ENCODE data around the gene ARHGEF17.

Gene ARHGEF17

GRCh38 chr11:73346186-73346935 lies 38.3 kb downstream of the ARHGEF17 start (continued):
- TF ChIP-seq ZNF580 (tag by site-specific recombination; IDR thresholded peaks at IDR 0.05) = no peak
- no peak for TF ChIP-seq ZNF670 (tag by site-specific recombination; IDR thresholded peaks at IDR 0.05; ENCODE audit: low read depth)
- no peak for TF ChIP-seq ZSCAN18 (tag by site-specific recombination; IDR thresholded peaks at IDR 0.05)
- no peak for TF ChIP-seq ZNF624 (tag by site-specific recombination; IDR thresholded peaks at IDR 0.05)
- TF ChIP-seq ZNF518A (tag by site-specific recombination; conservative IDR thresholded peaks at IDR 0.05; ENCODE audit: low read depth) = no peak
- no peak for TF ChIP-seq SALL2 (tag by site-specific recombination; IDR thresholded peaks at IDR 0.05; ENCODE audit: borderline replicate concordance)
- TF ChIP-seq ZSCAN4 (tag by site-specific recombination; IDR thresholded peaks at IDR 0.05) = no peak

- Histone ChIP-seq H3K4me3 (ENCODE audit: low read depth, low read length) (no peak overlapping the region), H3K4me1 (ENCODE audit: control insufficient read depth, insufficient read depth, low read length) (no peaks in the 10 kb centered on the region), H3K36me3 (ENCODE audit: control insufficient read depth in 2 of 2, insufficient read depth in 1 of 2, low read length in 2 of 2) (peaks cover 0 to 10% of the 10 kb centered on the region in 2 experiments; a peak in 1 of 3 replicates), H3K27ac (ENCODE audit: extremely low read depth, low read depth, low read length) (no peak overlapping the region), H3K9me3 (ENCODE audit: control insufficient read depth, insufficient read depth, low read depth, low read length) (no peaks in the 10 kb centered on the region)
- TF ChIP-seq ZIC2 (tag by site-specific recombination; IDR thresholded peaks at IDR 0.05) = 0 out of 2 replicates have a peak, but pooled peaks have one; percentile 18
- no peak for TF ChIP-seq ZNF223 (tag by site-specific recombination; IDR thresholded peaks at IDR 0.05)
- CTCF ChIA-PET = interaction anchor here (0.8 kb wide), 1 partner anchor 314 kb away, joined by 3 read pairs; no protein-coding TSS in a partner anchor
- POLR2A ChIA-PET = no interaction called here
These were observed 39.0 kb downstream of the ARHGEF17 start for GRCh38 chr11:73347067-73347466.

- H3K27ac ChIP-seq (ENCODE audit: extremely low read depth, low read depth, low read length) = no peak overlapping the region
- POLR2A ChIA-PET = no interaction called here
- CTCF ChIA-PET = interaction anchor here (0.5 to 6.4 kb wide), 9 partner anchors 9 to 312 kb away, joined by 3 to 95 read pairs (median 12); partner anchors contain the start of gene ARHGEF17
- no peak overlapping the region for H3K4me3 ChIP-seq (ENCODE audit: low read depth, low read length)
- H3K4me1 ChIP-seq (ENCODE audit: control insufficient read depth, insufficient read depth, low read length) = no peaks in the 10 kb centered on the region
- H3K36me3 ChIP-seq (ENCODE audit: control insufficient read depth in 2 of 2, insufficient read depth in 1 of 2, low read length in 2 of 2) = peaks cover 0 to 16% of the 10 kb centered on the region in 2 experiments; a peak in 1 of 3 replicates
- no peaks in the 10 kb centered on the region for H3K9me3 ChIP-seq (ENCODE audit: control insufficient read depth, insufficient read depth, low read depth, low read length)
- TF ChIP-seq ZBTB26 (tag by site-specific recombination; optimal IDR thresholded peaks at IDR 0.05) (no peak), ZNF645 (tag by site-specific recombination; IDR thresholded peaks at IDR 0.05) (no peak), ZNF394 (tag by site-specific recombination; IDR thresholded peaks at IDR 0.05; ENCODE audit: borderline replicate concordance) (no peak), REPIN1 (tag by site-specific recombination; IDR thresholded peaks at IDR 0.05; ENCODE audit: low read depth) (no peak), ZSCAN4 (tag by site-specific recombination; IDR thresholded peaks at IDR 0.05) (no peak), ZNF169 (tag by site-specific recombination; IDR thresholded peaks at IDR 0.05) (no peak), ZEB2 (tag by site-specific recombination; IDR thresholded peaks at IDR 0.05) (no peak), ZNF639 (tag by site-specific recombination; IDR thresholded peaks at IDR 0.05) (no peak), ZBTB48 (tag by site-specific recombination; IDR thresholded peaks at IDR 0.05) (no peak), ZNF146 (tag by site-specific recombination; IDR thresholded peaks at IDR 0.05) (no peak)
These were observed 40.8 kb downstream of the ARHGEF17 start for GRCh38 chr11:73348838-73349237.
